Measurements from ENCODE around the gene ODF4. TPM values are rescaled to one million over a fixed set of nuclear protein-coding genes. Genes with fewer than 3 reads are reported as not detected.

ODF4 gene
- total RNA-seq, 1 experiment from 2014 or later = not detected

DNA sequence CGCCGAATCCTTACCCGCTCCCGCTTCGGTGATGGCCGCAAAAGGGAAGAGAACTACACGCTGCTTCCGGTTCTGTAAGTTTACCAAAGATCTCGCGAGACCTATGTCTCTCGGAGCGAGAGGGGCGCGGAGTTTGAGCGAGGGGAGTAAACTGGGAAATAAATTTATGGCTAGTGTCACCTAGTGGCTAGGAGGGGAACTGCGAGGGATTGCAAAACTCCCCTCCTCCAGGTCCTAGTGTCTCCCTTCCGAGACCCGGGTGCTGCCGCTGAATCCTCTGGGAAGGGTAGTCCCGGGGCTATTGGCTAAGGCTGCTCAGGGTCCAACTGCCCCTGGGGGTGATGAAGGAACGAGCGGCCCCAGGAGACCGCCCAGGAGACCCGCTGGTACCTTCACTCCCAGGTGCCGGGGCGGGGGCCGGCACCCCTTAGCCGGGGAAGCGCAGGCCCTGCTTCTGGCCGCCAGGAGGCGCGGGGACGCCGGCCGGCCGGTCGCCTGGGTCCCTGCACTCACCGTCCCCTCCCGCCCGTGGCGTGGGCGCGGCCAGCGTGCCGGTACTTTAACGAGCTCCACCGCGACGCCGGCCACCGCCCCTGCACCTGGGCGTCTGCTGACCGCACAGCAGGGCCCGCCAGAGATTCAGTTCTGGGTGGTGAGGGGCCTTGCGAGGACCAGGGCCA lies 43.6 kb downstream of the ODF4 start, which contains the start of gene RPL26 (continued):
- TF ChIP-seq, protein P1, sequence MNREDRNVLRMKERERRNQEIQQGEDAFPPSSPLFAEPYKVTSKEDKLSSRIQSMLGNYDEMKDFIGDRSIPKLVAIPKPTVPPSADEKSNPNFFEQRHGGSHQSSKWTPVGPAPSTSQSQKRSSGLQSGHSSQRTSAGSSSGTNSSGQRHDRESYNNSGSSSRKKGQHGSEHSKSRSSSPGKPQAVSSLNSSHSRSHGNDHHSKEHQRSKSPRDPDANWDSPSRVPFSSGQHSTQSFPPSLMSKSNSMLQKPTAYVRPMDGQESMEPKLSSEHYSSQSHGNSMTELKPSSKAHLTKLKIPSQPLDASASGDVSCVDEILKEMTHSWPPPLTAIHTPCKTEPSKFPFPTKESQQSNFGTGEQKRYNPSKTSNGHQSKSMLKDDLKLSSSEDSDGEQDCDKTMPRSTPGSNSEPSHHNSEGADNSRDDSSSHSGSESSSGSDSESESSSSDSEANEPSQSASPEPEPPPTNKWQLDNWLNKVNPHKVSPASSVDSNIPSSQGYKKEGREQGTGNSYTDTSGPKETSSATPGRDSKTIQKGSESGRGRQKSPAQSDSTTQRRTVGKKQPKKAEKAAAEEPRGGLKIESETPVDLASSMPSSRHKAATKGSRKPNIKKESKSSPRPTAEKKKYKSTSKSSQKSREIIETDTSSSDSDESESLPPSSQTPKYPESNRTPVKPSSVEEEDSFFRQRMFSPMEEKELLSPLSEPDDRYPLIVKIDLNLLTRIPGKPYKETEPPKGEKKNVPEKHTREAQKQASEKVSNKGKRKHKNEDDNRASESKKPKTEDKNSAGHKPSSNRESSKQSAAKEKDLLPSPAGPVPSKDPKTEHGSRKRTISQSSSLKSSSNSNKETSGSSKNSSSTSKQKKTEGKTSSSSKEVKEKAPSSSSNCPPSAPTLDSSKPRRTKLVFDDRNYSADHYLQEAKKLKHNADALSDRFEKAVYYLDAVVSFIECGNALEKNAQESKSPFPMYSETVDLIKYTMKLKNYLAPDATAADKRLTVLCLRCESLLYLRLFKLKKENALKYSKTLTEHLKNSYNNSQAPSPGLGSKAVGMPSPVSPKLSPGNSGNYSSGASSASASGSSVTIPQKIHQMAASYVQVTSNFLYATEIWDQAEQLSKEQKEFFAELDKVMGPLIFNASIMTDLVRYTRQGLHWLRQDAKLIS (CRISPR knock-in tag; IDR thresholded peaks at IDR 0.05; ENCODE audit: borderline replicate concordance) = peak; percentile 13; the same call in 1 of the 2 replicates
- peak; percentile 63; the same call in 1 of the 2 replicates for TF ChIP-seq ZNF138 (CRISPR knock-in tag; conservative IDR thresholded peaks at IDR 0.05)
- peak; percentile 85 for TF ChIP-seq FOXK1 (CRISPR knock-in tag; IDR thresholded peaks at IDR 0.05)
- TF ChIP-seq ZNF121 (CRISPR knock-in tag; IDR thresholded peaks at IDR 0.05) = no peak
- no peak for TF ChIP-seq ELF4 (CRISPR knock-in tag; IDR thresholded peaks at IDR 0.05; ENCODE audit: low read depth)
- peak; percentile 45; the same call in 1 of the 2 replicates for TF ChIP-seq CBFB (CRISPR knock-in tag; IDR thresholded peaks at IDR 0.05; ENCODE audit: low read depth)
- TF ChIP-seq, protein P2, sequence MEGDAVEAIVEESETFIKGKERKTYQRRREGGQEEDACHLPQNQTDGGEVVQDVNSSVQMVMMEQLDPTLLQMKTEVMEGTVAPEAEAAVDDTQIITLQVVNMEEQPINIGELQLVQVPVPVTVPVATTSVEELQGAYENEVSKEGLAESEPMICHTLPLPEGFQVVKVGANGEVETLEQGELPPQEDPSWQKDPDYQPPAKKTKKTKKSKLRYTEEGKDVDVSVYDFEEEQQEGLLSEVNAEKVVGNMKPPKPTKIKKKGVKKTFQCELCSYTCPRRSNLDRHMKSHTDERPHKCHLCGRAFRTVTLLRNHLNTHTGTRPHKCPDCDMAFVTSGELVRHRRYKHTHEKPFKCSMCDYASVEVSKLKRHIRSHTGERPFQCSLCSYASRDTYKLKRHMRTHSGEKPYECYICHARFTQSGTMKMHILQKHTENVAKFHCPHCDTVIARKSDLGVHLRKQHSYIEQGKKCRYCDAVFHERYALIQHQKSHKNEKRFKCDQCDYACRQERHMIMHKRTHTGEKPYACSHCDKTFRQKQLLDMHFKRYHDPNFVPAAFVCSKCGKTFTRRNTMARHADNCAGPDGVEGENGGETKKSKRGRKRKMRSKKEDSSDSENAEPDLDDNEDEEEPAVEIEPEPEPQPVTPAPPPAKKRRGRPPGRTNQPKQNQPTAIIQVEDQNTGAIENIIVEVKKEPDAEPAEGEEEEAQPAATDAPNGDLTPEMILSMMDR (IDR thresholded peaks at IDR 0.05) = peak; percentile 95
- TF ChIP-seq, protein P3, sequence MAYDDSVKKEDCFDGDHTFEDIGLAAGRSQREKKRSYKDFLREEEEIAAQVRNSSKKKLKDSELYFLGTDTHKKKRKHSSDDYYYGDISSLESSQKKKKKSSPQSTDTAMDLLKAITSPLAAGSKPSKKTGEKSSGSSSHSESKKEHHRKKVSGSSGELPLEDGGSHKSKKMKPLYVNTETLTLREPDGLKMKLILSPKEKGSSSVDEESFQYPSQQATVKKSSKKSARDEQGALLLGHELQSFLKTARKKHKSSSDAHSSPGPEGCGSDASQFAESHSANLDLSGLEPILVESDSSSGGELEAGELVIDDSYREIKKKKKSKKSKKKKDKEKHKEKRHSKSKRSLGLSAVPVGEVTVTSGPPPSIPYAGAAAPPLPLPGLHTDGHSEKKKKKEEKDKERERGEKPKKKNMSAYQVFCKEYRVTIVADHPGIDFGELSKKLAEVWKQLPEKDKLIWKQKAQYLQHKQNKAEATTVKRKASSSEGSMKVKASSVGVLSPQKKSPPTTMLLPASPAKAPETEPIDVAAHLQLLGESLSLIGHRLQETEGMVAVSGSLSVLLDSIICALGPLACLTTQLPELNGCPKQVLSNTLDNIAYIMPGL (CRISPR knock-in tag; IDR thresholded peaks at IDR 0.05) = peak; percentile 94
- TF ChIP-seq EMX1 (CRISPR knock-in tag; IDR thresholded peaks at IDR 0.05) = no peak
- no peak for TF ChIP-seq JUN (CRISPR knock-in tag; IDR thresholded peaks at IDR 0.05)
- TF ChIP-seq, protein P4, sequence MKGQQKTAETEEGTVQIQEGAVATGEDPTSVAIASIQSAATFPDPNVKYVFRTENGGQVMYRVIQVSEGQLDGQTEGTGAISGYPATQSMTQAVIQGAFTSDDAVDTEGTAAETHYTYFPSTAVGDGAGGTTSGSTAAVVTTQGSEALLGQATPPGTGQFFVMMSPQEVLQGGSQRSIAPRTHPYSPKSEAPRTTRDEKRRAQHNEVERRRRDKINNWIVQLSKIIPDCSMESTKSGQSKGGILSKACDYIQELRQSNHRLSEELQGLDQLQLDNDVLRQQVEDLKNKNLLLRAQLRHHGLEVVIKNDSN (CRISPR knock-in tag; IDR thresholded peaks at IDR 0.05) = no peak
- no peak for TF ChIP-seq GRHL2 (CRISPR knock-in tag; IDR thresholded peaks at IDR 0.05; ENCODE audit: insufficient replicate concordance, severe bottlenecking)
- no peak for TF ChIP-seq NR1H2 (CRISPR knock-in tag; IDR thresholded peaks at IDR 0.05)
- no peak for TF ChIP-seq NR2C2 (CRISPR knock-in tag; IDR thresholded peaks at IDR 0.05)
- peak; percentile 27; the same call in 1 of the 2 replicates for TF ChIP-seq ZNF317 (CRISPR knock-in tag; IDR thresholded peaks at IDR 0.05; ENCODE audit: borderline replicate concordance, low read depth)
- TF ChIP-seq, protein P5, sequence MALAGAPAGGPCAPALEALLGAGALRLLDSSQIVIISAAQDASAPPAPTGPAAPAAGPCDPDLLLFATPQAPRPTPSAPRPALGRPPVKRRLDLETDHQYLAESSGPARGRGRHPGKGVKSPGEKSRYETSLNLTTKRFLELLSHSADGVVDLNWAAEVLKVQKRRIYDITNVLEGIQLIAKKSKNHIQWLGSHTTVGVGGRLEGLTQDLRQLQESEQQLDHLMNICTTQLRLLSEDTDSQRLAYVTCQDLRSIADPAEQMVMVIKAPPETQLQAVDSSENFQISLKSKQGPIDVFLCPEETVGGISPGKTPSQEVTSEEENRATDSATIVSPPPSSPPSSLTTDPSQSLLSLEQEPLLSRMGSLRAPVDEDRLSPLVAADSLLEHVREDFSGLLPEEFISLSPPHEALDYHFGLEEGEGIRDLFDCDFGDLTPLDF (CRISPR knock-in tag; IDR thresholded peaks at IDR 0.05) = no peak
- TF ChIP-seq, protein P6, sequence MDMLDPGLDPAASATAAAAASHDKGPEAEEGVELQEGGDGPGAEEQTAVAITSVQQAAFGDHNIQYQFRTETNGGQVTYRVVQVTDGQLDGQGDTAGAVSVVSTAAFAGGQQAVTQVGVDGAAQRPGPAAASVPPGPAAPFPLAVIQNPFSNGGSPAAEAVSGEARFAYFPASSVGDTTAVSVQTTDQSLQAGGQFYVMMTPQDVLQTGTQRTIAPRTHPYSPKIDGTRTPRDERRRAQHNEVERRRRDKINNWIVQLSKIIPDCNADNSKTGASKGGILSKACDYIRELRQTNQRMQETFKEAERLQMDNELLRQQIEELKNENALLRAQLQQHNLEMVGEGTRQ (CRISPR knock-in tag; IDR thresholded peaks at IDR 0.05) = peak; percentile 48
- TF ChIP-seq JAZF1 (CRISPR knock-in tag; IDR thresholded peaks at IDR 0.05) = no peak
- TF ChIP-seq NFE2L1 (CRISPR knock-in tag; IDR thresholded peaks at IDR 0.05) = 0 out of 2 replicates have a peak, but pooled peaks have one; percentile 44
- TF ChIP-seq, protein P7, sequence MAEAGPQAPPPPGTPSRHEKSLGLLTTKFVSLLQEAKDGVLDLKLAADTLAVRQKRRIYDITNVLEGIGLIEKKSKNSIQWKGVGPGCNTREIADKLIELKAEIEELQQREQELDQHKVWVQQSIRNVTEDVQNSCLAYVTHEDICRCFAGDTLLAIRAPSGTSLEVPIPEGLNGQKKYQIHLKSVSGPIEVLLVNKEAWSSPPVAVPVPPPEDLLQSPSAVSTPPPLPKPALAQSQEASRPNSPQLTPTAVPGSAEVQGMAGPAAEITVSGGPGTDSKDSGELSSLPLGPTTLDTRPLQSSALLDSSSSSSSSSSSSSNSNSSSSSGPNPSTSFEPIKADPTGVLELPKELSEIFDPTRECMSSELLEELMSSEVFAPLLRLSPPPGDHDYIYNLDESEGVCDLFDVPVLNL (CRISPR knock-in tag; IDR thresholded peaks at IDR 0.05; ENCODE audit: borderline replicate concordance, low read depth) = peak; percentile 69; the same call in 1 of the 2 replicates
- TF ChIP-seq, protein P8, sequence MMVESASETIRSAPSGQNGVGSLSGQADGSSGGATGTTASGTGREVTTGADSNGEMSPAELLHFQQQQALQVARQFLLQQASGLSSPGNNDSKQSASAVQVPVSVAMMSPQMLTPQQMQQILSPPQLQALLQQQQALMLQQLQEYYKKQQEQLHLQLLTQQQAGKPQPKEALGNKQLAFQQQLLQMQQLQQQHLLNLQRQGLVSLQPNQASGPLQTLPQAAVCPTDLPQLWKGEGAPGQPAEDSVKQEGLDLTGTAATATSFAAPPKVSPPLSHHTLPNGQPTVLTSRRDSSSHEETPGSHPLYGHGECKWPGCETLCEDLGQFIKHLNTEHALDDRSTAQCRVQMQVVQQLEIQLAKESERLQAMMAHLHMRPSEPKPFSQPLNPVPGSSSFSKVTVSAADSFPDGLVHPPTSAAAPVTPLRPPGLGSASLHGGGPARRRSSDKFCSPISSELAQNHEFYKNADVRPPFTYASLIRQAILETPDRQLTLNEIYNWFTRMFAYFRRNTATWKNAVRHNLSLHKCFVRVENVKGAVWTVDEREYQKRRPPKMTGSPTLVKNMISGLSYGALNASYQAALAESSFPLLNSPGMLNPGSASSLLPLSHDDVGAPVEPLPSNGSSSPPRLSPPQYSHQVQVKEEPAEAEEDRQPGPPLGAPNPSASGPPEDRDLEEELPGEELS (CRISPR knock-in tag; IDR thresholded peaks at IDR 0.05) = peak; percentile 59
- TF ChIP-seq ESRRA (CRISPR knock-in tag; IDR thresholded peaks at IDR 0.05; ENCODE audit: borderline replicate concordance) = peak; percentile 29; the same call in 1 of the 2 replicates
- peak; percentile 5; the same call in 1 of the 2 replicates for TF ChIP-seq HMGA2 (CRISPR knock-in tag; IDR thresholded peaks at IDR 0.05)
- TF ChIP-seq TEAD4 (CRISPR knock-in tag; IDR thresholded peaks at IDR 0.05) = no peak; the same call in 1 of the 2 replicates
- no peak for TF ChIP-seq KAT7 (CRISPR knock-in tag; IDR thresholded peaks at IDR 0.05; ENCODE audit: borderline replicate concordance)
- no peak for TF ChIP-seq CREM (CRISPR knock-in tag; IDR thresholded peaks at IDR 0.05)

All from WTC11 (cell line).